PC-3 (cell line): ENCODE data around the gene FGFR1OP2. TPM values are rescaled to one million over a fixed set of nuclear protein-coding genes. Genes with fewer than 3 reads are reported as not detected.

Experiments used
- ATAC-seq: fragments of 200-7000 bp; cut with Tn5 transposase; 2 replicates; pipeline ENCODE4 v1.9.1; 2020; ENCODE audit warnings: mild to moderate bottlenecking, moderate library complexity
- BruUV-seq: library from RNA; stranded (reverse); fragments of 400-500 nt; replicated peaks from 2 replicates; lab custom pipeline; 2021; lab: Mats Ljungman, UMichigan
- CTCF ChIA-PET: fragments of 300-600 bp; sonication (Branson Sonifier 250); formaldehyde crosslinking; loops from one replicate; lab custom pipeline; 2022; ENCODE audit warnings: antibody characterized with exemption; lab: Charles Lee
- POLR2A ChIA-PET: fragments of 300-600 bp; sonication (Branson Sonifier 250); formaldehyde crosslinking; loops from one replicate; lab custom pipeline; 2022; ENCODE audit warnings: antibody characterized with exemption; ENCODE audit not compliant: unreplicated experiment; lab: Charles Lee
- DNase-seq: peaks from one replicate; pipeline ENCODE4 v3.0.0-alpha.2; 2015
- H2AFZ ChIP-seq: fragments of 300-600 bp; sonication (generic); 2 replicates; pipeline ENCODE4 v1.6.0; 2016; ENCODE audit warnings: antibody characterized with exemption, low read length
- H3F3A ChIP-seq: fragments of 300-600 bp; sonication (generic); one replicate; pipeline ENCODE4 v1.6.0; 2017; ENCODE audit warnings: antibody characterized with exemption, low read length, control low read depth, mild to moderate bottlenecking; ENCODE audit not compliant: unreplicated experiment
- H3K27ac ChIP-seq: fragments of 300-600 bp; sonication (generic); 2 replicates; pipeline ENCODE4 v1.5.1; 2016; ENCODE audit warnings: mild to moderate bottlenecking, low read length
- H3K27me3 ChIP-seq: fragments of 300-600 bp; sonication (generic); 2 replicates; pipeline ENCODE4 v1.6.1; 2016; ENCODE audit warnings: low read length, mixed read lengths
- H3K36me3 ChIP-seq: fragments of 300-600 bp; sonication (generic); 2 replicates; pipeline ENCODE4 v1.6.1; 2016; ENCODE audit warnings: low read depth, mixed run types, low read length, mixed read lengths
- H3K4me1 ChIP-seq: fragments of 300-600 bp; sonication (generic); 2 replicates; pipeline ENCODE4 v1.5.1; 2016; ENCODE audit warnings: low read length; ENCODE audit not compliant: insufficient read depth
- H3K4me2 ChIP-seq: fragments of 300-600 bp; sonication (generic); 2 replicates; pipeline ENCODE4 v1.6.0; 2016; ENCODE audit warnings: low read length
- H3K4me3 ChIP-seq: fragments of 300-600 bp; sonication (generic); 2 replicates; pipeline ENCODE4 v1.5.1; 2016; ENCODE audit warnings: mild to moderate bottlenecking, low read length, mixed read lengths
- H3K79me2 ChIP-seq: fragments of 300-600 bp; sonication (generic); 2 replicates; pipeline ENCODE4 v1.6.1; 2017; ENCODE audit warnings: low read length, mixed read lengths
- H3K9ac ChIP-seq: fragments of 300-600 bp; sonication (generic); 2 replicates; pipeline ENCODE4 v1.6.0; 2016; ENCODE audit warnings: mild to moderate bottlenecking, low read length
- H3K9me2 ChIP-seq: fragments of 300-600 bp; sonication (generic); replicated peaks from 2 replicates; pipeline ENCODE4 v1.6.1; 2016; ENCODE audit warnings: mixed run types, low read length, mixed read lengths
- H3K9me3 ChIP-seq: fragments of 300-600 bp; sonication (generic); 2 replicates; pipeline ENCODE4 v1.6.1; 2016; ENCODE audit warnings: low read length, mixed read lengths
- H4K20me1 ChIP-seq: fragments of 300-600 bp; sonication (generic); 2 replicates; pipeline ENCODE4 v1.6.1; 2016; ENCODE audit warnings: low read length, mixed read lengths
- EZH2 ChIP-seq: fragments of 300-600 bp; sonication (generic); IDR thresholded peaks from one replicate; pipeline ENCODE4 v1.6.1; 2017; ENCODE audit warnings: antibody characterized with exemption, mild to moderate bottlenecking, low read length; ENCODE audit not compliant: unreplicated experiment
- EZH2phosphoT487 ChIP-seq: fragments of 300-600 bp; sonication (generic); IDR thresholded peaks from 2 replicates; pipeline ENCODE4 v1.6.1; 2018; ENCODE audit warnings: mild to moderate bottlenecking, antibody characterized with exemption, low read length, borderline replicate concordance
- intact Hi-C: fragments of 100-400 bp; cut with micrococcal nuclease; formaldehyde crosslinking; loops from 2 replicates; pipeline ENCODE4 v1.9.0; 2023
- total RNA-seq: library from RNA; depleted of rRNA; stranded (reverse); fragments of >200 nt; gene quantifications from 2 replicates; pipeline ENCODE4 v1.2.3, GENCODE V29; 2014
- TF ChIP-seq, protein P1 (sequence below): fragments of 300-600 bp; sonication (generic); conservative IDR thresholded peaks from 2 replicates; pipeline ENCODE4 v1.5.1; 2017; ENCODE audit warnings: antibody characterized with exemption, low read depth, mild to moderate bottlenecking, low read length

Gene FGFR1OP2
- total RNA-seq, 1 experiment from 2014 or later = 74.3 TPM

DNA sequence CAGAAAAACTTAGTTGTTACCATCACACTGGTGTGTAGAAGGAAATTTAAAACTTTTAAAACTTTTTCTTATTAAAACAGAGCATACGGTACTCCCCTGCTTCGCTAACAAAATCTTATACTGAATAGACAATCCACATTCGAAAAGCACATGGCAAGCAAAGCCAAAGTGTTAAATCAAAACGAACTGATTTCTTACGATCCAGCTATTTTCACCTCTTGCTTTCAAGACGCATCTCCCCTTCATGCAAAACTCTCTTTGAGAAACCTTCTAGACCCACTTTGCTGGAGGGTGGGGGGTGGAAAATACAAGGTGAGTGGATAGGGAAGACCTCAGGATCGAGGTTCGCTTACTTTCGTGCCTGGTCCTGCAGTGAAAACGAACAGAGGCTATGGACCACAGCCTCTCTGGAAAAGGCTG lies 817 bp upstream of the FGFR1OP2 start:
- TF ChIP-seq EZH2phosphoT487 = no peak
- TF ChIP-seq, protein P1, sequence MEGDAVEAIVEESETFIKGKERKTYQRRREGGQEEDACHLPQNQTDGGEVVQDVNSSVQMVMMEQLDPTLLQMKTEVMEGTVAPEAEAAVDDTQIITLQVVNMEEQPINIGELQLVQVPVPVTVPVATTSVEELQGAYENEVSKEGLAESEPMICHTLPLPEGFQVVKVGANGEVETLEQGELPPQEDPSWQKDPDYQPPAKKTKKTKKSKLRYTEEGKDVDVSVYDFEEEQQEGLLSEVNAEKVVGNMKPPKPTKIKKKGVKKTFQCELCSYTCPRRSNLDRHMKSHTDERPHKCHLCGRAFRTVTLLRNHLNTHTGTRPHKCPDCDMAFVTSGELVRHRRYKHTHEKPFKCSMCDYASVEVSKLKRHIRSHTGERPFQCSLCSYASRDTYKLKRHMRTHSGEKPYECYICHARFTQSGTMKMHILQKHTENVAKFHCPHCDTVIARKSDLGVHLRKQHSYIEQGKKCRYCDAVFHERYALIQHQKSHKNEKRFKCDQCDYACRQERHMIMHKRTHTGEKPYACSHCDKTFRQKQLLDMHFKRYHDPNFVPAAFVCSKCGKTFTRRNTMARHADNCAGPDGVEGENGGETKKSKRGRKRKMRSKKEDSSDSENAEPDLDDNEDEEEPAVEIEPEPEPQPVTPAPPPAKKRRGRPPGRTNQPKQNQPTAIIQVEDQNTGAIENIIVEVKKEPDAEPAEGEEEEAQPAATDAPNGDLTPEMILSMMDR = no peak
- TF ChIP-seq EZH2 = no peak
- peak overlapping the region; percentile 88 for H2AFZ ChIP-seq
- H3K4me1 ChIP-seq = peaks cover 39% of the 10 kb centered on the region
- H3F3A ChIP-seq = no peaks in the 10 kb centered on the region
- peak overlapping the region; percentile 94 for H3K4me2 ChIP-seq
- H3K9me2 ChIP-seq = no peaks in the 10 kb centered on the region
- peak; percentile 17 for DNase-seq
- intact Hi-C loops = loop anchor here (1.0 to 5.0 kb wide), 3 partner anchors 19 to 380 kb away; no protein-coding TSS in a partner anchor
- ATAC-seq = no peak
- H3K79me2 ChIP-seq = peaks cover 94% of the 10 kb centered on the region
- ChIA-PET POLR2A (no interaction called here), CTCF (no interaction called here)
- H3K9me3 ChIP-seq = no peaks in the 10 kb centered on the region
- peak overlapping the region; percentile 89 for H3K9ac ChIP-seq
- no peaks in the 10 kb centered on the region for H3K27me3 ChIP-seq
- TSS peak; percentile 58 for BruUV-seq
- peak overlapping the region; percentile 85 for H3K27ac ChIP-seq
- peaks cover 57% of the 10 kb centered on the region for H4K20me1 ChIP-seq
- H3K4me3 ChIP-seq = peak overlapping the region; percentile 76
- H3K36me3 ChIP-seq = peaks cover 14% of the 10 kb centered on the region; the same call in 1 of the 2 replicates

DNA sequence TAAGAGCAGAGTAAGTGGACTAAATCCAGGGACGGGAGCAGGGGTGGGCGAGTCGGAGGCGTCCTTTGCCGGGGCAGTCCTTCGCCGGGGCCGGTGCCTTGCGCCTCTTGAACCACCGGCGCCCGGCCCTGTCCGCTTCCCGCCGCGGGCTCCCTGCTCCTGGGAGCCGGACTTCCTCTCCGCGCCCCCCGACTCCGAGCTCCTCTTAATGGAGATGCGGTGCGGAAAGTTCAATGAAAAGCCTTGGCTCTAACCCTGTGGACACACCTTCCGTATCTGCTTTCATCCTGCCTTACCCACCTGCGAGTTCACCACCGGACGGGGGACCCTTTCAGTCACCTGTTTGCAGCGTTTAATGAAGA lies 412 bp downstream of the FGFR1OP2 start:
- H4K20me1 ChIP-seq = peaks cover 57% of the 10 kb centered on the region
- peaks cover 39% of the 10 kb centered on the region for H3K4me1 ChIP-seq
- ChIA-PET CTCF (interaction anchor here (0.6 kb wide), 2 partner anchors 28 to 75 kb away, joined by 3 to 4 read pairs; partner anchors contain the start of gene TM7SF3), POLR2A (interaction anchor here (0.7 to 0.8 kb wide), 2 partner anchors 12 to 13 kb away, joined by 3 read pairs; no protein-coding TSS in a partner anchor)
- no peaks in the 10 kb centered on the region for H3K9me2 ChIP-seq
- H3K27ac ChIP-seq = peak overlapping the region; percentile 85
- H3K79me2 ChIP-seq = peaks cover 94% of the 10 kb centered on the region
- peaks cover 7% of the 10 kb centered on the region; the same call in 1 of the 2 replicates for H3K36me3 ChIP-seq
- intact Hi-C loops = loop anchor here (1.0 to 5.0 kb wide), 3 partner anchors 76 to 379 kb away; partner anchors contain the start of genes STK38L and TM7SF3
- ATAC-seq (peak; percentile 13), DNase-seq (peak; percentile 37)
- TF ChIP-seq EZH2phosphoT487 (no peak), EZH2 (no peak)
- TF ChIP-seq, protein P1 = no peak
- peak overlapping the region; percentile 94 for H3K4me2 ChIP-seq
- no peaks in the 10 kb centered on the region for H3K27me3 ChIP-seq
- H3F3A ChIP-seq = peaks cover 3% of the 10 kb centered on the region
- peak overlapping the region; percentile 76 for H3K4me3 ChIP-seq
- BruUV-seq = no TSS peak
- peak overlapping the region; percentile 88 for H2AFZ ChIP-seq
- H3K9ac ChIP-seq = peak overlapping the region; percentile 89
- no peaks in the 10 kb centered on the region for H3K9me3 ChIP-seq
